Stimulated activated naive CD8-positive, alpha-beta T cell treated with anti-CD3 and anti-CD28 coated beads, Interleukin-15, Interleukin-2, amounts not matched to agents 100 ng/mL and 50 ng/mL, for 24 hours (primary cell): ENCODE results near the gene MED9.
"Not testable (repeated sequence)": the region's sequence is repeated elsewhere in the genome, so short reads cannot be mapped to it uniquely, and the experiment has no call there.

Experiments used
- H3K27ac Mint-ChIP-seq: one replicate; pipeline ENCODE4 v1.8.0; 2021; ENCODE audit warnings: mild to moderate bottlenecking, mixed read lengths
- H3K27me3 Mint-ChIP-seq: one replicate; pipeline ENCODE4 v1.8.0; 2021; ENCODE audit warnings: mixed read lengths
- H3K36me3 Mint-ChIP-seq: one replicate; pipeline ENCODE4 v1.8.0; 2021; ENCODE audit warnings: low read depth, mixed read lengths
- H3K4me1 Mint-ChIP-seq: one replicate; pipeline ENCODE4 v1.8.0; 2021; ENCODE audit warnings: low read depth, mixed read lengths
- H3K4me3 Mint-ChIP-seq: one replicate; pipeline ENCODE4 v1.8.0; 2021; ENCODE audit warnings: mild to moderate bottlenecking, mixed read lengths
- H3K9me3 Mint-ChIP-seq: one replicate; pipeline ENCODE4 v1.8.0; 2021; ENCODE audit warnings: mixed read lengths

Gene MED9

GRCh38 chr17:17467720-17468119 is 9.1 kb upstream of the MED9 start:
- peaks cover 4% of the 10 kb centered on the region for H3K27me3 Mint-ChIP-seq
- H3K4me1 Mint-ChIP-seq, result peaks cover 6% of the 10 kb centered on the region
- no peak overlapping the region for H3K4me3 Mint-ChIP-seq
- no peak overlapping the region for H3K27ac Mint-ChIP-seq
- H3K36me3 Mint-ChIP-seq, result no peaks in the 10 kb centered on the region
- H3K9me3 Mint-ChIP-seq, result no peaks in the 10 kb centered on the region

- Mint-ChIP-seq H3K27ac (no peak overlapping the region), H3K27me3 (peaks cover 7% of the 10 kb centered on the region), H3K36me3 (no peaks in the 10 kb centered on the region), H3K9me3 (no peaks in the 10 kb centered on the region), H3K4me1 (peaks cover 9% of the 10 kb centered on the region), H3K4me3 (no peak overlapping the region)
Measured at GRCh38 chr17:17468217-17469010, 8.4 kb upstream of the MED9 start.

- H3K9me3 Mint-ChIP-seq, result no peaks in the 10 kb centered on the region
- no peaks in the 10 kb centered on the region for H3K36me3 Mint-ChIP-seq
- no peak overlapping the region for H3K4me3 Mint-ChIP-seq
- peaks cover 7% of the 10 kb centered on the region for H3K27me3 Mint-ChIP-seq
- peaks cover 9% of the 10 kb centered on the region for H3K4me1 Mint-ChIP-seq
- H3K27ac Mint-ChIP-seq, result no peak overlapping the region
Measured at GRCh38 chr17:17469358-17469757, 7.4 kb upstream of the MED9 start.

- Mint-ChIP-seq H3K27me3 (peaks cover 3% of the 10 kb centered on the region), H3K9me3 (no peaks in the 10 kb centered on the region), H3K27ac (no peak overlapping the region), H3K4me3 (no peak overlapping the region), H3K4me1 (peaks cover 9% of the 10 kb centered on the region), H3K36me3 (no peaks in the 10 kb centered on the region)
Measured at GRCh38 chr17:17469996-17470395, 6.8 kb upstream of the MED9 start.

GRCh38 chr17:17472333-17472920 is 4.4 kb upstream of the MED9 start:
- peaks cover 16% of the 10 kb centered on the region for H3K4me1 Mint-ChIP-seq
- H3K27me3 Mint-ChIP-seq, result peaks cover 3% of the 10 kb centered on the region
- H3K27ac Mint-ChIP-seq, result no peak overlapping the region
- H3K9me3 Mint-ChIP-seq, result no peaks in the 10 kb centered on the region
- H3K36me3 Mint-ChIP-seq, result no peaks in the 10 kb centered on the region
- H3K4me3 Mint-ChIP-seq, result no peak overlapping the region

GRCh38 chr17:17474341-17474740 is 2.5 kb upstream of the MED9 start:
- H3K36me3 Mint-ChIP-seq, result no peaks in the 10 kb centered on the region
- peaks cover 3% of the 10 kb centered on the region for H3K27me3 Mint-ChIP-seq
- peaks cover 32% of the 10 kb centered on the region for H3K4me1 Mint-ChIP-seq
- no peaks in the 10 kb centered on the region for H3K9me3 Mint-ChIP-seq
- H3K27ac Mint-ChIP-seq, result no peak overlapping the region
- no peak overlapping the region for H3K4me3 Mint-ChIP-seq

GRCh38 chr17:17479209-17479608 is 2.4 kb downstream of the MED9 start:
- peak overlapping the region; percentile 15 for H3K27ac Mint-ChIP-seq
- H3K27me3 Mint-ChIP-seq, result no peaks in the 10 kb centered on the region
- peaks cover 69% of the 10 kb centered on the region for H3K4me1 Mint-ChIP-seq
- peaks cover 15% of the 10 kb centered on the region for H3K36me3 Mint-ChIP-seq
- H3K9me3 Mint-ChIP-seq, result no peaks in the 10 kb centered on the region
- H3K4me3 Mint-ChIP-seq, result no peak overlapping the region

GRCh38 chr17:17480593-17481148 is 3.9 kb downstream of the MED9 start:
- Mint-ChIP-seq H3K27ac (peak overlapping the region; percentile 12), H3K4me1 (peaks cover 80% of the 10 kb centered on the region), H3K4me3 (no peak overlapping the region), H3K27me3 (no peaks in the 10 kb centered on the region), H3K36me3 (peaks cover 24% of the 10 kb centered on the region), H3K9me3 (no peaks in the 10 kb centered on the region)

GRCh38 chr17:17481860-17482259 is 5.1 kb downstream of the MED9 start:
- Mint-ChIP-seq H3K27me3 (no peaks in the 10 kb centered on the region), H3K4me1 (peaks cover 79% of the 10 kb centered on the region), H3K36me3 (peaks cover 29% of the 10 kb centered on the region), H3K9me3 (no peaks in the 10 kb centered on the region), H3K27ac (no peak overlapping the region), H3K4me3 (no peak overlapping the region)

GRCh38 chr17:17484451-17484899 is 7.7 kb downstream of the MED9 start:
- H3K36me3 Mint-ChIP-seq, result peaks cover 51% of the 10 kb centered on the region
- H3K27ac Mint-ChIP-seq, result peak overlapping the region; percentile 66
- no peaks in the 10 kb centered on the region for H3K27me3 Mint-ChIP-seq
- no peaks in the 10 kb centered on the region for H3K9me3 Mint-ChIP-seq
- peaks cover 73% of the 10 kb centered on the region for H3K4me1 Mint-ChIP-seq
- H3K4me3 Mint-ChIP-seq, result no peak overlapping the region

- H3K4me1 Mint-ChIP-seq, result peaks cover 63% of the 10 kb centered on the region
- H3K4me3 Mint-ChIP-seq, result no peak overlapping the region
- no peaks in the 10 kb centered on the region for H3K27me3 Mint-ChIP-seq
- no peak overlapping the region for H3K27ac Mint-ChIP-seq
- no peaks in the 10 kb centered on the region for H3K9me3 Mint-ChIP-seq
- peaks cover 58% of the 10 kb centered on the region for H3K36me3 Mint-ChIP-seq
Measured at GRCh38 chr17:17485420-17485819, 8.6 kb downstream of the MED9 start.

- not testable (repeated sequence) for H3K27ac Mint-ChIP-seq, H3K27me3 Mint-ChIP-seq, H3K9me3 Mint-ChIP-seq, H3K4me3 Mint-ChIP-seq
- peaks cover 53% of the 10 kb centered on the region for H3K4me1 Mint-ChIP-seq
- peaks cover 58% of the 10 kb centered on the region for H3K36me3 Mint-ChIP-seq
Measured at GRCh38 chr17:17486416-17486815, 9.6 kb downstream of the MED9 start.

- Mint-ChIP-seq H3K4me1 (peaks cover 38% of the 10 kb centered on the region), H3K9me3 (no peaks in the 10 kb centered on the region), H3K27ac (no peak overlapping the region), H3K4me3 (no peak overlapping the region), H3K27me3 (no peaks in the 10 kb centered on the region), H3K36me3 (peaks cover 59% of the 10 kb centered on the region)
Measured at GRCh38 chr17:17487998-17488397, 11.2 kb downstream of the MED9 start.

- Mint-ChIP-seq H3K27ac (no peak overlapping the region), H3K36me3 (peaks cover 47% of the 10 kb centered on the region), H3K9me3 (no peaks in the 10 kb centered on the region), H3K4me3 (no peak overlapping the region), H3K27me3 (peaks cover 13% of the 10 kb centered on the region), H3K4me1 (peaks cover 30% of the 10 kb centered on the region)
Measured at GRCh38 chr17:17491031-17491471, 14.3 kb downstream of the MED9 start.

GRCh38 chr17:17491546-17491988 is 14.8 kb downstream of the MED9 start:
- Mint-ChIP-seq H3K36me3 (peaks cover 46% of the 10 kb centered on the region), H3K9me3 (no peaks in the 10 kb centered on the region), H3K4me3 (no peak overlapping the region), H3K4me1 (peaks cover 30% of the 10 kb centered on the region), H3K27ac (no peak overlapping the region), H3K27me3 (peaks cover 13% of the 10 kb centered on the region)
